Urinary bladder (tissue), 4 donors: ENCODE measurements around the gene NRP2. TPM values are rescaled to one million over a fixed set of nuclear protein-coding genes. Genes with fewer than 3 reads are reported as not detected.

ENCODE experiments used
- DNase-seq: peaks from one replicate; pipeline ENCODE4 v3.0.0-alpha.2; 2015; ENCODE audit errors: extremely low spot score
- H3K27ac ChIP-seq: one replicate; pipeline ENCODE4 v1.5.1; 2013; ENCODE audit warnings: low read depth, mild to moderate bottlenecking, moderate library complexity
- H3K36me3 ChIP-seq: one replicate; pipeline ENCODE4 v1.6.1; 2013; ENCODE audit warnings: mild to moderate bottlenecking, moderate library complexity; ENCODE audit not compliant: insufficient read depth
- H3K4me1 ChIP-seq: one replicate; pipeline ENCODE4 v1.6.1; 2013; ENCODE audit warnings: mild to moderate bottlenecking, moderate library complexity; ENCODE audit not compliant: insufficient read depth
- H3K4me3 ChIP-seq: one replicate; pipeline ENCODE4 v1.5.1; 2013; ENCODE audit warnings: low read depth, low read length
- WGBS: extraction: QIAGEN DNeasy Blood & Tissue Kit; methylation state at CpG from one replicate; pipeline ENCODE4 v1.1.7; 2013; 5-methylcytosine and 5-hydroxymethylcytosine counted together
- polyA plus RNA-seq: library from polyadenylated mRNA; stranded (reverse); fragments of 200-250 nt; gene quantifications from one replicate; pipeline ENCODE4 v1.2.3, GENCODE V29; 2013
- total RNA-seq: library from RNA; depleted of rRNA; stranded (reverse); fragments of >200 nt; gene quantifications from one replicate; pipeline ENCODE4 v1.2.3, GENCODE V29; 2014
- donor health status: healthy with polysubstance abuse.
- donor health status: healthy.

NRP2 gene
- total and polyA plus RNA-seq, 2 donors, result 74.4 to 101 TPM

DNA sequence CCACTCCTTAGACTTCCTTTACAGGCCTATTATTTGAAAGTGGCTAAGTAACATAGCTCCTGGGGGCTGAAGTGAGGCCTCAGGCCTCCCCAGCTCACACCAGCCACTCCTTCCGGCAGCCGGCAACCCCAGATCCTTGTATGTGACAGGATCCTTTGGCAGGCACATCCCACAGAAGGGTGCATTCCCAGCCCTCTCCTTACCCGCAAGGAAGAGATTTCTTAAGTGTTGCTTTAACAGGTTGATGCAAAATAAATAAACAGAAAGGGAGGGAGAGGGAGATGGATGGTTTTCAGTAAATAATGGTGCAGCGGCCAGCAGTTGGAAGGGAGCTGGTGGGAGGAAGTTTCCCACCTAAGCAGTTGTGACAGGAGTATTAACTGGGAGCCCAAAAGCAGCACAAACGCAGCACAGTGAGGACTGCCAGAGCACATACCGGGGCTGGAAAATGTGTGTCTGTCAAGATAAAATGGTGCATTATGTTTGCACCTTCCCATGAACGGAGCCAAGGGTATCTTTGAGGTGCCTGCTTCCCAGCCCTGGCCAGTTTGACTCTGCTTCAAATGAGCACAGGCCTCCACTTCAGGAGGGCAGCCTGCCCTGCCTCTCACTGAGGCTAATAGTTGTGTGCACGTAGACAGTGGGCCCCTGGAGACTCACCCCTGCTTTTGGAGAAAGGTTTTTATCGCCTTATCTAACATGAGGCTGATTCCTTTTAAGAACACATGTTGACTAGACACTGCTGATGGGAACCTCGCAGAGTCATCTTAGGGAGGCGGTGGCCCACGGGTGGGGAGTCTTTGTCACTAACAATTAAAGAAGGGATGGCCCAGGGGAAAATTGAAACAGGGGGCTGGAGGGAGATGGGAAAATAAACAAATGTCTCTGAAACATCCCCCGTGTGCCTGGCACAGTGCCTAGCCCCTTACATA lies 32.8 kb downstream of the NRP2 start:
- no peak overlapping the region for H3K27ac ChIP-seq

DNA sequence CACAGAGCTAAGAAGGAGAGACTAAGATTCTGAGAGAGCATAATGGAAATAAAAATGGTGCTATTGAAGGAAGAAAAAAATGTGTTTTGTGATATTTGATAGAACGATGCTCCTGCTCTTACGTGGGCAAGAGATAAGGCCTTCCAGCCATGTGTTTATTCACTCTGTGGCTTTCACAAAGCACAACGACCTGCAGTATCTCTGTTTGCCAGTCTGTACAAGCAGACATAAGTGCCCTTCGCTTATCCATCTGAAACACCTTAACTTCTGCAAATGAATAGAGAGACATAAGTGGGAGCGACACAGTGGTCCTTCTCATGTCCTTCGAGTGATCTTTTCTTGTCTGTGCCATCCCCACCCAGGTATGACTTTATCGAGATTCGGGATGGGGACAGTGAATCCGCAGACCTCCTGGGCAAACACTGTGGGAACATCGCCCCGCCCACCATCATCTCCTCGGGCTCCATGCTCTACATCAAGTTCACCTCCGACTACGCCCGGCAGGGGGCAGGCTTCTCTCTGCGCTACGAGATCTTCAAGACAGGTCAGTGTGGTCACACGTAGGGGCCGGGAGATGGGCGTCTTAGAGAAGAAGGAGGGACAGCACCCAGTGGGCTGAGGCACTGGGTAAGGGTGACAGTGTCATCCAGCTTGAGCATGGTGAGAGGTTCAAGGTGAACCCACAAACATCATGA lies 33.7 kb downstream of the NRP2 start:
- 79% methylated on average over 20 of the region's 20 CpGs for WGBS
- no peak overlapping the region for H3K4me3 ChIP-seq
- H3K4me1 ChIP-seq, result no peaks in the 10 kb centered on the region
- no peaks in the 10 kb centered on the region for H3K36me3 ChIP-seq
- H3K27ac ChIP-seq, result no peak overlapping the region
- no peak for DNase-seq

More for the DNA sequence above, 32.8 kb downstream of the NRP2 start:
- H3K4me3 ChIP-seq, result no peak overlapping the region
- WGBS, result 58% methylated on average over 13 of the region's 13 CpGs
- DNase-seq, result no peak
- no peaks in the 10 kb centered on the region for H3K4me1 ChIP-seq
- H3K36me3 ChIP-seq, result no peaks in the 10 kb centered on the region

DNA sequence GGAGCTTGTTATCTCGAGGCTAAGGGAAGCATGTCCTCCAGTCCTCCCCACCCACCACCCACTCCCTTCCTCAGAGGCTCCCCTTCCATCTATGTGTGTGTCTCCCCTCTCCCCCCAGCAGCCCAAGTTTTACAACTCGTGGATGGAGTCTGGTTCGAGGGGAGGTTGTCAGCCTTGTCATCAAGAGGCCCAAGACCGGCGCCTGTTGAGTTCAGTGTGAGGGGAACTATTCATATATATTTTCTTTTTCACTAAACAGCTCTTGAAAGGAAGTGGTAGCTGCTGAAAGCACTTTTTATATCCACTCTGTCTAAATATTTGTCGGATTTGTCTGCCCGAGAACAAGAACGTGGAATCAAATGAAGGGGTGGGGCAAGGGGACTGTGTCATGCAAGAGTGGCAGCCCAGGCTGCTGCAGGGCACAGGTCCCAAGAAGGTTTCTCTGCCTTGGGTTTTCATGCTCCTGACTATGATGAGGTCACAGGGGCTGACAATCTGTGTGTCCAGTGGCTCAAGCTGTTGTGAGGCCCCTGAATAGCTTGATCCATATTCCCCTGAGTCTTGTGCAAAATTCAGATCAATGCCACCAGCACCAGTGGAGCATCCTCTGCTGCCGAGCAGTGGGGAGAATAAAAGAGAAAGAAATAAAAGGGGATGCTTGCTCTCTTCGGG lies 35.0 kb downstream of the NRP2 start:
- Histone ChIP-seq H3K4me1 (no peaks in the 10 kb centered on the region), H3K4me3 (no peak overlapping the region), H3K36me3 (no peaks in the 10 kb centered on the region), H3K27ac (no peak overlapping the region)
- DNase-seq, result no peak
- WGBS, result 44% methylated on average over 10 of the region's 10 CpGs

- no peak for DNase-seq
- Histone ChIP-seq H3K4me1 (no peaks in the 10 kb centered on the region), H3K27ac (no peak overlapping the region), H3K4me3 (no peak overlapping the region), H3K36me3 (no peaks in the 10 kb centered on the region)
- WGBS, result 59% methylated on average over 3 of the region's 3 CpGs
These were observed 35.7 kb downstream of the NRP2 start for GRCh38 chr2:205717999-205718398.

- Histone ChIP-seq H3K4me1 (no peaks in the 10 kb centered on the region), H3K27ac (no peak overlapping the region), H3K36me3 (no peaks in the 10 kb centered on the region), H3K4me3 (no peak overlapping the region)
- 46% methylated on average over 4 of the region's 4 CpGs for WGBS
- DNase-seq, result no peak
These were observed 37.5 kb downstream of the NRP2 start for GRCh38 chr2:205719847-205720246.

GRCh38 chr2:205720451-205720902 lies 38.2 kb downstream of the NRP2 start:
- Histone ChIP-seq H3K27ac (no peak overlapping the region), H3K36me3 (no peaks in the 10 kb centered on the region)
- DNase-seq, result no peak

GRCh38 chr2:205721057-205721449 lies 38.8 kb downstream of the NRP2 start:
- H3K4me1 ChIP-seq, result no peaks in the 10 kb centered on the region
- H3K4me3 ChIP-seq, result no peak overlapping the region
- H3K27ac ChIP-seq, result no peak overlapping the region
- no peak for DNase-seq
- 79% methylated on average over 8 of the region's 8 CpGs for WGBS
- no peaks in the 10 kb centered on the region for H3K36me3 ChIP-seq

More at GRCh38 chr2:205720451-205720902, 38.2 kb downstream of the NRP2 start:
- H3K4me1 ChIP-seq, result no peaks in the 10 kb centered on the region
- 34% methylated on average over 7 of the region's 7 CpGs for WGBS
- no peak overlapping the region for H3K4me3 ChIP-seq

GRCh38 chr2:205722283-205722918 lies 40.1 kb downstream of the NRP2 start:
- no peak for DNase-seq
- H3K27ac ChIP-seq, result no peak overlapping the region
- no peak overlapping the region for H3K4me3 ChIP-seq
- no peaks in the 10 kb centered on the region for H3K36me3 ChIP-seq
- no peaks in the 10 kb centered on the region for H3K4me1 ChIP-seq
- 63% methylated on average over 4 of the region's 4 CpGs for WGBS

DNA sequence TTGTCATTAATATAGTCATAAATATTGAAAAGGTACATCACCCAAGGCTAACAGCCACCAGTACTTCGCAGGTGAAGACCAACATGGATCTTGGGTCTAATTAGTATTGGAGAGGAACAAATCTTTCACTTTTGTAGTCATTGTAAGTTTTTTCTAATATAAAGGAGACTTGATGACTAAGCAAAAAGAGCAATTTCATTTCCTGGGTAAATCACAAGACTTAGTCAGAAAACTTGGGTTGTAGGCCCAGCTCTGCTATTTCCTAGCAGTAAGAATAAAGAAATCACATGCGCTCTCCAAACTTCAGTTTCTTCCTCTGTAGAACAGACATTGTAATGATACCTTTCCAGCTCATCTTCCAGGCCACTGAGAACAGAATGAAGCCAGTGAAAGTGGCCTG lies 40.9 kb downstream of the NRP2 start:
- DNase-seq, result no peak
- H3K4me3 ChIP-seq, result no peak overlapping the region
- H3K4me1 ChIP-seq, result no peaks in the 10 kb centered on the region
- 97% methylated on average over 2 of the region's 2 CpGs for WGBS
- H3K27ac ChIP-seq, result no peak overlapping the region
- no peaks in the 10 kb centered on the region for H3K36me3 ChIP-seq

DNA sequence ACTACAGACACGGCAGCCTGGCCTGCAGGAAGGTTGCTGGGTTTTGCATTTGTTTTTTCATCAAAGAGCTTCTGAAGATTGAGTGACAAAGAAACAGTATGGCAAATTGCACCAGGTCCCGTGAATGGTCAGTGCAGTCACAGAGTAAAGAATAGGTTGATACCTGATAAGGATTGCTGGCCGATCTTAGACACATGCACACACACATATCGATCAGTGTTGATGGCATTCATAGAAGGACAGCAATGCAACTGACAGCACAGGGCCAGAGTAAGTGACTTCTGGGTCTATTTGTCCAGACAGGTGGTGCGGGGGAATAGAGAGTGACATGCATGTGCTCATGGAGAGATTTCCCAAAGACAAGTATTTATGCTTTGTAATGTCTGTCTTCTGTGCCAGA lies 42.8 kb downstream of the NRP2 start:
- Histone ChIP-seq H3K36me3 (no peaks in the 10 kb centered on the region), H3K27ac (no peak overlapping the region), H3K4me1 (no peaks in the 10 kb centered on the region), H3K4me3 (no peak overlapping the region)
- DNase-seq, result no peak
- 95% methylated on average over 5 of the region's 5 CpGs for WGBS

GRCh38 chr2:205726506-205726905 lies 44.2 kb downstream of the NRP2 start:
- Histone ChIP-seq H3K4me1 (no peaks in the 10 kb centered on the region), H3K36me3 (no peaks in the 10 kb centered on the region), H3K27ac (no peak overlapping the region), H3K4me3 (no peak overlapping the region)
- WGBS, result 84% methylated on average over 4 of the region's 4 CpGs
- no peak for DNase-seq

DNA sequence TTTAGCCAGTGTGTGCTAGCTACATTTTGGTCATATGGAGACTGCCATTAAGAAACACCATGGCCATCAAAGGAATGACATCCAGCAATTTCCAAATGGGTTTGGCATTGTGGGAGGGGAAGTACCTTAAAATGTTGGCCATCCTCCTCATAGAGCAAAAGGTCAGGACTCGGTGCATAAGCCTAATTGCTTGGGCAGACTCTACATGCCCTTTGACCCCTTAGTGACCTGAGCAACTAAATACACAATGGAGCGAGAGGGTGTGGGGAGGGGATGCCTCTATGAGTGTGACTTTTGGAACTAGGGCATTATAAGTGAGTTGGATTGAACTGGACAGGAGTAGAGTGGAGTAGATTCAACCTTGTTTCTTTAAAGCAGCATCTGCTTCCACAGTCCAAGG lies 44.9 kb downstream of the NRP2 start:
- H3K4me1 ChIP-seq, result no peaks in the 10 kb centered on the region
- no peak overlapping the region for H3K27ac ChIP-seq
- no peaks in the 10 kb centered on the region for H3K36me3 ChIP-seq

DNA sequence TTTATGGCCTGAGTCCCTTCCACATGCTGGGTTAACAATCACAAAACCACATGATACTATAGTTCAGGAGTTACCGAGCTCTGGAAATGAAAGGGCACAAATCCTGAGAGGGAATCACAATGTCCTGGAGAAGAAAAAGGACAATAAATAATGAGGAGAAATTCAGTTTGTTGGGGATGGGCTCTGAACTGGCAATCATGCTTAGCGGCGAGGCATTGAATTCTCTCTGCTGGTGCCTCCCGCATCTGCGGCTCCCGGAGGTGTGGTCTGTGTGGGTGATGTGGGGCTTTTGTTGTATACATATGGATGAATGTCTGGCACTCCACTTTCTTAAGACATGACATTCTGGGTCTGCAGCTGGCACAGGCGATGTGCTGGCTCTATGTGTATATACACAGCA lies 46.1 kb downstream of the NRP2 start:
- DNase-seq, result no peak
- H3K36me3 ChIP-seq, result no peaks in the 10 kb centered on the region
- H3K27ac ChIP-seq, result no peak overlapping the region
- H3K4me3 ChIP-seq, result no peak overlapping the region
- H3K4me1 ChIP-seq, result no peaks in the 10 kb centered on the region
- 73% methylated on average over 7 of the region's 7 CpGs for WGBS

More for the DNA sequence above, 44.9 kb downstream of the NRP2 start:
- DNase-seq, result no peak
- H3K4me3 ChIP-seq, result no peak overlapping the region
- 90% methylated on average over 2 of the region's 2 CpGs for WGBS
